ENCODE results near the gene RIMBP2.

The RIMBP2 gene

DNA sequence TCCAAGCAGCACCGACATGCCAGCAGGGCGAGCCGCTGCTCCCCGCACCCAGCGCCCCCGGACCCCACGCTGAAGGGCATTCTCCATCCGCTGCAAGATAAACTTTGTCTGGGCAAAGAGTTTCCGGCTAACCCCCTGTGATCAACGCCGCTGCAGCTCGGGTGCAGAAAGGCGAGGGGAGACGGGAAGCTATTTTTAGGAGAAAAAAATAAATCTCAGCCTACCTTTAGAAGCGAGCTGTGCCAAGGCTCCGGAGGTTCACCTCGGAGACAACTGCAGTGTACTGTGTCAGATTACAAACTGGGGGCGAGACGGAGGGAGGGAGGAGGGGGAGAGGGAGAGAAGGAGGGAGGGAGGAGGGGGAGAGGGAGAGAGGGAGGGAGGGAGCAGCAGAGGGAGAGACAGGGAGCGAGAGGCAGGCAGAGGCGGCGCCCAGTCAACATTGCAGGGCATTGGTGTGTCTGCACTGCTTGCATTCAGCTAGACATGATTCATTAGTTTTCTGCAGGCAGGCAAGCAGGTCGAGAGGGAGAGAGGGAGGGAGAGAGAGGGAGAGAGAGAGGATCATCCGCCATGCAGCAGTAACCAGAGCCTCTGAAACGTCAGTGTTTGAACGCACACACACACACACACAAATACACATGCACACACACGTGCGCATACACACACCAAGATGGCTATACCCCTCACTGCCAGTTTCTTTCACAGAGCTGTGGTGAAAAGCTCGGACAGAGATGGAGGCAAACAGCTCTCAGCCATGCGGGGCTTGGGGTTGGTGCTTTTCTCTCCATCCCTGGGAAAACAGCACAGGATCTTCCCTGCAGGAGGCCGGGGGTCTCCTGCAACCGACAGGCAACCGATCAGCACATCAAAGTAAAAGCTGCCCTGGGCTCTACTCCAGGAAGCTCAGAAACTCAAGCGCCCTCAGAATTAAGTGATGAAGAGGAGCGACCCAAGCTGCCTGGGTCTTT is at the start of gene RIMBP2:
RIMBP2 (minus strand) TSS at position 302 of the 971 bp plus-strand sequence. CDS start 237,286 bp downstream, outside the sequence.
- in situ Hi-C loops (cut with HindIII; ENCODE audit: low sequenced_read_pairs), result no loop called here
- DNase-seq (ENCODE audit: low read depth), result no peak
- H3K4me3 ChIP-seq (ENCODE audit: low read depth, low read length), result no peak within 1 kb of the TSS
- TF ChIP-seq, protein P1, sequence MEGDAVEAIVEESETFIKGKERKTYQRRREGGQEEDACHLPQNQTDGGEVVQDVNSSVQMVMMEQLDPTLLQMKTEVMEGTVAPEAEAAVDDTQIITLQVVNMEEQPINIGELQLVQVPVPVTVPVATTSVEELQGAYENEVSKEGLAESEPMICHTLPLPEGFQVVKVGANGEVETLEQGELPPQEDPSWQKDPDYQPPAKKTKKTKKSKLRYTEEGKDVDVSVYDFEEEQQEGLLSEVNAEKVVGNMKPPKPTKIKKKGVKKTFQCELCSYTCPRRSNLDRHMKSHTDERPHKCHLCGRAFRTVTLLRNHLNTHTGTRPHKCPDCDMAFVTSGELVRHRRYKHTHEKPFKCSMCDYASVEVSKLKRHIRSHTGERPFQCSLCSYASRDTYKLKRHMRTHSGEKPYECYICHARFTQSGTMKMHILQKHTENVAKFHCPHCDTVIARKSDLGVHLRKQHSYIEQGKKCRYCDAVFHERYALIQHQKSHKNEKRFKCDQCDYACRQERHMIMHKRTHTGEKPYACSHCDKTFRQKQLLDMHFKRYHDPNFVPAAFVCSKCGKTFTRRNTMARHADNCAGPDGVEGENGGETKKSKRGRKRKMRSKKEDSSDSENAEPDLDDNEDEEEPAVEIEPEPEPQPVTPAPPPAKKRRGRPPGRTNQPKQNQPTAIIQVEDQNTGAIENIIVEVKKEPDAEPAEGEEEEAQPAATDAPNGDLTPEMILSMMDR (IDR thresholded peaks at IDR 0.05; ENCODE audit: low read depth, low read length, missing control alignments), result no peak

GRCh38 chr12:130765186-130765659 is 49.1 kb upstream of the RIMBP2 start:
- H3K4me3 ChIP-seq (ENCODE audit: low read depth, low read length), result no peak overlapping the region
- no peak for DNase-seq (ENCODE audit: low read depth)
- TF ChIP-seq, protein P1 (IDR thresholded peaks at IDR 0.05; ENCODE audit: low read depth, low read length, missing control alignments), result no peak
- in situ Hi-C loops (cut with HindIII; ENCODE audit: low sequenced_read_pairs), result no loop called here

- peak; percentile 16 for DNase-seq (ENCODE audit: low read depth)
- in situ Hi-C loops (cut with HindIII; ENCODE audit: low sequenced_read_pairs), result no loop called here
- TF ChIP-seq, protein P1 (IDR thresholded peaks at IDR 0.05; ENCODE audit: low read depth, low read length, missing control alignments), result no peak
- no peak overlapping the region for H3K4me3 ChIP-seq (ENCODE audit: low read depth, low read length)
Measured at GRCh38 chr12:130764475-130765185, 48.5 kb upstream of the RIMBP2 start.

DNA sequence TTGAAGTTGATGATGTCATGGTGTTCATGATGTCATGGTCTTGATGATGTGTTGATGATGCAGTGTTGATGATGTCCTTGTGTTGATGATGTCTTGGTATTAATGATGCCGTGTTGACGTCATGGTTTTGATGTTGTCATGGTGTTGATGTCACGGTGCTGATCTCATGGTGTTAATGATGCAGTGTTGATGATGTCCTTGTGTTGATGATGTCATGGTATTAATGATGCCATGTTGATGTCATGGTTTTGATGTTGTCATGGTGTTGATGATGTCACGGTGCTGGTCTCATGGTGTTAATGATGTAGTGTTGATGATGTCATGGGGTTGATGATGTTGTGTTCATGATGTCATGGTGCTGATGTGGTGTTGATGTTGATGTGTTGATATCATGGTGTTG is 48.0 kb upstream of the RIMBP2 start:
- H3K4me3 ChIP-seq (ENCODE audit: low read depth, low read length), result no peak overlapping the region
- TF ChIP-seq, protein P1 (IDR thresholded peaks at IDR 0.05; ENCODE audit: low read depth, low read length, missing control alignments), result no peak
- in situ Hi-C loops (cut with HindIII; ENCODE audit: low sequenced_read_pairs), result no loop called here
- no peak for DNase-seq (ENCODE audit: low read depth)

GRCh38 chr12:130762319-130762675 is 46.2 kb upstream of the RIMBP2 start:
- in situ Hi-C loops (cut with HindIII; ENCODE audit: low sequenced_read_pairs), result no loop called here
- DNase-seq (ENCODE audit: low read depth), result no peak
- H3K4me3 ChIP-seq (ENCODE audit: low read depth, low read length), result no peak overlapping the region
- TF ChIP-seq, protein P1 (IDR thresholded peaks at IDR 0.05; ENCODE audit: low read depth, low read length, missing control alignments), result no peak

- TF ChIP-seq, protein P1 (IDR thresholded peaks at IDR 0.05; ENCODE audit: low read depth, low read length, missing control alignments), result peak; percentile 63
- in situ Hi-C loops (cut with HindIII; ENCODE audit: low sequenced_read_pairs), result no loop called here
- no peak for DNase-seq (ENCODE audit: low read depth)
- H3K4me3 ChIP-seq (ENCODE audit: low read depth, low read length), result no peak overlapping the region
Measured at GRCh38 chr12:130761537-130762318, 45.6 kb upstream of the RIMBP2 start.
